A549 (cell line): ENCODE data around the gene RYR1.

ENCODE experiments used
- FOXS1 ChIP-seq: fragments of 250-450 bp; sonication (Bioruptor Pico); IDR thresholded peaks from 2 replicates; pipeline ENCODE4 v1.5.0; 2020; ENCODE audit warnings: mild to moderate bottlenecking, moderate library complexity
- HDAC2 ChIP-seq: fragments of 200-600 bp; sonication (generic); IDR thresholded peaks from 2 replicates; pipeline ENCODE4 v1.6.1; 2016
- HEYL ChIP-seq: fragments of 250-450 bp; sonication (Bioruptor Pico); IDR thresholded peaks from 2 replicates; pipeline ENCODE4 v1.8.0; 2021; ENCODE audit warnings: mild to moderate bottlenecking, moderate library complexity
- RCOR1 ChIP-seq: fragments of 150-350 bp; IDR thresholded peaks from 2 replicates; pipeline ENCODE4 v1.6.1; 2014; ENCODE audit warnings: antibody characterized with exemption, low read length, low read depth
- RFX5 ChIP-seq: fragments of 450-650 bp; IDR thresholded peaks from 2 replicates; pipeline ENCODE4 v1.7.1; 2014; ENCODE audit warnings: antibody characterized with exemption, mild to moderate bottlenecking, moderate library complexity
- TF ChIP-seq, protein P1 (sequence below): fragments of >200 bp; sonication (Bioruptor Twin); formaldehyde crosslinking; IDR thresholded peaks from 3 replicates; pipeline ENCODE4 v1.5.1; 2016
- TF ChIP-seq, protein P2 (sequence below): IDR thresholded peaks from 2 replicates; pipeline ENCODE4 v1.6.1; 2012
- TF ChIP-seq, protein P3 (sequence below): fragments of 150-350 bp; IDR thresholded peaks from 2 replicates; pipeline ENCODE4 v1.6.1; 2014; ENCODE audit warnings: low read depth, mild to moderate bottlenecking, low read length

DNA sequence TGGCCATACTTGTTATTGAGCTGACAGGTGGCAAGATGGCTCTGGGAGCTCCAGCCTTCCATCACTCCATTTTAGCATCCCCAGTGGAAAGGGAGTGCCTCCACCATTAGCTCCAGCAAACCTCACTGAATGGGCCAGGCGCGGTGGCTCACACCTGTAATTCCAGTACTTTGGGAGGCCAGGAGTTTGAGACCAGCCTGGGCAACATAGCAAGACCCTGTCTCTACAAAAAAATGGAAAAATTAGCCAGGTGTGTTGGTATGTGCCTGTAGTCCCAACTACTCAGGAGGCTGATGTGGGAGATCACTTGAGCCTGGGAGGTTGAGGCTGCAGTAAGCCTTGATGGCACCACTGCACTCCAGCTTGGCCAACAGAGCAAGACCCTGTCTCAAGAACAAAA lies 98.0 kb downstream of the RYR1 start:
- TF ChIP-seq, protein P1, sequence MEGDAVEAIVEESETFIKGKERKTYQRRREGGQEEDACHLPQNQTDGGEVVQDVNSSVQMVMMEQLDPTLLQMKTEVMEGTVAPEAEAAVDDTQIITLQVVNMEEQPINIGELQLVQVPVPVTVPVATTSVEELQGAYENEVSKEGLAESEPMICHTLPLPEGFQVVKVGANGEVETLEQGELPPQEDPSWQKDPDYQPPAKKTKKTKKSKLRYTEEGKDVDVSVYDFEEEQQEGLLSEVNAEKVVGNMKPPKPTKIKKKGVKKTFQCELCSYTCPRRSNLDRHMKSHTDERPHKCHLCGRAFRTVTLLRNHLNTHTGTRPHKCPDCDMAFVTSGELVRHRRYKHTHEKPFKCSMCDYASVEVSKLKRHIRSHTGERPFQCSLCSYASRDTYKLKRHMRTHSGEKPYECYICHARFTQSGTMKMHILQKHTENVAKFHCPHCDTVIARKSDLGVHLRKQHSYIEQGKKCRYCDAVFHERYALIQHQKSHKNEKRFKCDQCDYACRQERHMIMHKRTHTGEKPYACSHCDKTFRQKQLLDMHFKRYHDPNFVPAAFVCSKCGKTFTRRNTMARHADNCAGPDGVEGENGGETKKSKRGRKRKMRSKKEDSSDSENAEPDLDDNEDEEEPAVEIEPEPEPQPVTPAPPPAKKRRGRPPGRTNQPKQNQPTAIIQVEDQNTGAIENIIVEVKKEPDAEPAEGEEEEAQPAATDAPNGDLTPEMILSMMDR = no peak
- TF ChIP-seq, protein P2, sequence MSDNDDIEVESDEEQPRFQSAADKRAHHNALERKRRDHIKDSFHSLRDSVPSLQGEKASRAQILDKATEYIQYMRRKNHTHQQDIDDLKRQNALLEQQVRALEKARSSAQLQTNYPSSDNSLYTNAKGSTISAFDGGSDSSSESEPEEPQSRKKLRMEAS = no peak
- TF ChIP-seq HEYL (CRISPR knock-in tag) = no peak
- no peak for TF ChIP-seq RCOR1
- no peak for TF ChIP-seq HDAC2
- no peak for TF ChIP-seq RFX5
- TF ChIP-seq, protein P3, sequence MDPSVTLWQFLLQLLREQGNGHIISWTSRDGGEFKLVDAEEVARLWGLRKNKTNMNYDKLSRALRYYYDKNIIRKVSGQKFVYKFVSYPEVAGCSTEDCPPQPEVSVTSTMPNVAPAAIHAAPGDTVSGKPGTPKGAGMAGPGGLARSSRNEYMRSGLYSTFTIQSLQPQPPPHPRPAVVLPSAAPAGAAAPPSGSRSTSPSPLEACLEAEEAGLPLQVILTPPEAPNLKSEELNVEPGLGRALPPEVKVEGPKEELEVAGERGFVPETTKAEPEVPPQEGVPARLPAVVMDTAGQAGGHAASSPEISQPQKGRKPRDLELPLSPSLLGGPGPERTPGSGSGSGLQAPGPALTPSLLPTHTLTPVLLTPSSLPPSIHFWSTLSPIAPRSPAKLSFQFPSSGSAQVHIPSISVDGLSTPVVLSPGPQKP = no peak
- TF ChIP-seq FOXS1 (CRISPR knock-in tag) = no peak
